ENCODE measurements around the gene RNU6-7. TPM values are rescaled to one million over a fixed set of nuclear protein-coding genes. Genes with fewer than 3 reads are reported as not detected.

Gene RNU6-7
- total RNA-seq = not detected in 3 replicates
- long read RNA-seq = 0 reads

GRCh38 chr14:32201816-32202490, at the start of gene RNU6-7:
Gene RNU6-7 (plus strand): TSS chr14:32202045.
- Mint-ChIP-seq H3K4me3 (ENCODE audit: unreplicated experiment) (peak within 1 kb of the TSS; percentile 89), H3K9me3 (ENCODE audit: low read depth) (no peaks in the 10 kb centered on the region), H3K36me3 (ENCODE audit: low read depth) (no peaks in the 10 kb centered on the region), H3K27ac (ENCODE audit: unreplicated experiment) (peak within 1 kb of the TSS; percentile 100), H3K4me1 (ENCODE audit: low read depth) (peaks cover 25% of the 10 kb centered on the region), H3K27me3 (ENCODE audit: low read depth) (peaks cover 5% of the 10 kb centered on the region)
- TF ChIP-seq, protein P1, sequence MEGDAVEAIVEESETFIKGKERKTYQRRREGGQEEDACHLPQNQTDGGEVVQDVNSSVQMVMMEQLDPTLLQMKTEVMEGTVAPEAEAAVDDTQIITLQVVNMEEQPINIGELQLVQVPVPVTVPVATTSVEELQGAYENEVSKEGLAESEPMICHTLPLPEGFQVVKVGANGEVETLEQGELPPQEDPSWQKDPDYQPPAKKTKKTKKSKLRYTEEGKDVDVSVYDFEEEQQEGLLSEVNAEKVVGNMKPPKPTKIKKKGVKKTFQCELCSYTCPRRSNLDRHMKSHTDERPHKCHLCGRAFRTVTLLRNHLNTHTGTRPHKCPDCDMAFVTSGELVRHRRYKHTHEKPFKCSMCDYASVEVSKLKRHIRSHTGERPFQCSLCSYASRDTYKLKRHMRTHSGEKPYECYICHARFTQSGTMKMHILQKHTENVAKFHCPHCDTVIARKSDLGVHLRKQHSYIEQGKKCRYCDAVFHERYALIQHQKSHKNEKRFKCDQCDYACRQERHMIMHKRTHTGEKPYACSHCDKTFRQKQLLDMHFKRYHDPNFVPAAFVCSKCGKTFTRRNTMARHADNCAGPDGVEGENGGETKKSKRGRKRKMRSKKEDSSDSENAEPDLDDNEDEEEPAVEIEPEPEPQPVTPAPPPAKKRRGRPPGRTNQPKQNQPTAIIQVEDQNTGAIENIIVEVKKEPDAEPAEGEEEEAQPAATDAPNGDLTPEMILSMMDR (IDR thresholded peaks at IDR 0.05) = no peak
- no peak for DNase-seq (ENCODE audit: low spot score)

GRCh38 chr14:32166029-32166428, 35.8 kb upstream of the RNU6-7 start:
- TF ChIP-seq, protein P1 (IDR thresholded peaks at IDR 0.05) = no peak
- Mint-ChIP-seq H3K36me3 (ENCODE audit: low read depth) (peaks cover 3% of the 10 kb centered on the region), H3K27ac (ENCODE audit: unreplicated experiment) (no peak overlapping the region), H3K9me3 (ENCODE audit: low read depth) (peaks cover 14% of the 10 kb centered on the region), H3K27me3 (ENCODE audit: low read depth) (no peaks in the 10 kb centered on the region), H3K4me1 (ENCODE audit: low read depth) (no peaks in the 10 kb centered on the region), H3K4me3 (ENCODE audit: unreplicated experiment) (no peak overlapping the region)
- DNase-seq (ENCODE audit: low spot score) = no peak

DNA sequence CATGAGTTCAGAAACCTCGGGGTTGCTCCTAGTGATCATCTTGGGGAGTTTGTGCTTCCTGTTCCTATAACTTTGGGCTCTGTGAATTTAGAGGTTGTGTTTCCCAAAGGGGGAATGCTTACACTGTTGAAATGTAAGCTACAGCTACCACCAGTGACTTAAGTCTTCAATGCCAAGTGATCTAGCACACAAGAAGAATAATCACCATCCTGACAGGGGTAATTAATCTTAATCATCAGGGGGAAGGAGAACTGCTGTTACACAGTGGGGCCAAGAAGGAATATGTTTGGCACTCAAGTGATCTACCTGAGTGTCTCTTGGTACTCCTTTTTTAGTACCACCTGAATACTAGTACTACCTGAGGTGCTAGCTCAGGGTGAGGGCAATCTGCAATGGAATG, 34.9 kb upstream of the RNU6-7 start:
- H3K4me1 Mint-ChIP-seq (ENCODE audit: low read depth) = no peaks in the 10 kb centered on the region
- peaks cover 11% of the 10 kb centered on the region for H3K9me3 Mint-ChIP-seq (ENCODE audit: low read depth)
- H3K4me3 Mint-ChIP-seq (ENCODE audit: unreplicated experiment) = no peak overlapping the region
- H3K27ac Mint-ChIP-seq (ENCODE audit: unreplicated experiment) = no peak overlapping the region
- H3K27me3 Mint-ChIP-seq (ENCODE audit: low read depth) = no peaks in the 10 kb centered on the region
- no peak for DNase-seq (ENCODE audit: low spot score)
- H3K36me3 Mint-ChIP-seq (ENCODE audit: low read depth) = no peaks in the 10 kb centered on the region
- TF ChIP-seq, protein P1 (IDR thresholded peaks at IDR 0.05) = no peak

DNA sequence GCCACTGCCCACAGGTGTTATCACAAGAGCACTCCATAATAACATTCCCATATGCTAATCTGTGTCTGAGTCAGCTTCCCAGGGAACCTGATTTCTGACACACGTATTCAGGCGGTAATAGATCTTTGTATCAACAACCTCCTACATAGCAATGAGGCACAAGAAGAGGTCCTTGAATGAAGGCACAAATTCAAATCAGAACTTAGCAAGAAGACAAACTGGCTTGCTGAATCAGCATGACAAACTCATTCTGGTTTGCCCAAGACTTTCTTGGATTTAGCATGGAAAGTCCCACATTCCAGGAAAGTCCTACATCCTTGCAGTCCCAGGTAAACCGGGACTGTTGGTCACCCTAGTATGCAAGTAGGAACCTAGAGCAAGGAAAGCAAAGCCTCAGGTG, 33.9 kb upstream of the RNU6-7 start:
- peaks cover 5% of the 10 kb centered on the region for H3K9me3 Mint-ChIP-seq (ENCODE audit: low read depth)
- H3K27me3 Mint-ChIP-seq (ENCODE audit: low read depth) = no peaks in the 10 kb centered on the region
- no peaks in the 10 kb centered on the region for H3K36me3 Mint-ChIP-seq (ENCODE audit: low read depth)
- no peaks in the 10 kb centered on the region for H3K4me1 Mint-ChIP-seq (ENCODE audit: low read depth)
- no peak for DNase-seq (ENCODE audit: low spot score)
- TF ChIP-seq, protein P1 (IDR thresholded peaks at IDR 0.05) = no peak
- no peak overlapping the region for H3K4me3 Mint-ChIP-seq (ENCODE audit: unreplicated experiment)
- H3K27ac Mint-ChIP-seq (ENCODE audit: unreplicated experiment) = no peak overlapping the region

- H3K27ac Mint-ChIP-seq (ENCODE audit: unreplicated experiment) = no peak overlapping the region
- no peaks in the 10 kb centered on the region for H3K4me1 Mint-ChIP-seq (ENCODE audit: low read depth)
- TF ChIP-seq, protein P1 (IDR thresholded peaks at IDR 0.05) = no peak
- peaks cover 5% of the 10 kb centered on the region for H3K9me3 Mint-ChIP-seq (ENCODE audit: low read depth)
- no peaks in the 10 kb centered on the region for H3K27me3 Mint-ChIP-seq (ENCODE audit: low read depth)
- DNase-seq (ENCODE audit: low spot score) = no peak
- H3K4me3 Mint-ChIP-seq (ENCODE audit: unreplicated experiment) = no peak overlapping the region
- no peaks in the 10 kb centered on the region for H3K36me3 Mint-ChIP-seq (ENCODE audit: low read depth)
Observed at GRCh38 chr14:32169191-32169590, 32.7 kb upstream of the RNU6-7 start.
